Panc1 (cell line): ENCODE measurements around the gene SLC25A24. TPM values are rescaled to one million over a fixed set of nuclear protein-coding genes. Genes with fewer than 3 reads are reported as not detected.
"Not testable (repeated sequence)": the region's sequence is repeated elsewhere in the genome, so short reads cannot be mapped to it uniquely, and the experiment has no call there.

Experiments used
- ATAC-seq: fragments of 200-7000 bp; cut with Tn5 transposase; 2 replicates; pipeline ENCODE4 v1.9.1; 2020; ENCODE audit warnings: mild to moderate bottlenecking, moderate library complexity
- Bru-seq: library from RNA; stranded (reverse); fragments of 400-500 nt; gene quantifications from one replicate; lab custom pipeline; 2021; lab: Mats Ljungman, UMichigan
- BruChase-seq, 2 experiments: library from RNA; stranded (reverse); fragments of 400-500 nt; gene quantifications; one replicate each; lab custom pipeline; 2021; lab: Mats Ljungman, UMichigan
- BruUV-seq: library from RNA; stranded (reverse); fragments of 400-500 nt; replicated peaks from 2 replicates; lab custom pipeline; 2021; lab: Mats Ljungman, UMichigan
- CTCF ChIA-PET: fragments of 300-600 bp; sonication (Branson Sonifier 250); formaldehyde crosslinking; loops from one replicate; lab custom pipeline; 2022; ENCODE audit warnings: antibody characterized with exemption; lab: Charles Lee
- POLR2A ChIA-PET: fragments of 300-600 bp; sonication (Branson Sonifier 250); formaldehyde crosslinking; loops from one replicate; lab custom pipeline; 2022; ENCODE audit warnings: antibody characterized with exemption; lab: Charles Lee
- DNase-seq: peaks from one replicate; pipeline ENCODE4 v3.0.0-alpha.2; 2010; ENCODE audit warnings: low read depth, low spot score
- H3K27ac ChIP-seq: 2 replicates; pipeline ENCODE4 v1.5.1; 2011; ENCODE audit warnings: mild to moderate bottlenecking, low read length, inconsistent platforms
- H3K27me3 ChIP-seq: fragments of 200-500 bp; sonication (Bioruptor generic); 2 replicates; pipeline ENCODE4 v1.6.0; 2014; ENCODE audit warnings: low read length, inconsistent platforms; ENCODE audit not compliant: control insufficient read depth, insufficient read depth
- H3K36me3 ChIP-seq: fragments of 200-500 bp; sonication (Bioruptor generic); 2 replicates; pipeline ENCODE4 v1.5.1; 2014; ENCODE audit warnings: inconsistent platforms, mild to moderate bottlenecking, low read length, moderate library complexity; ENCODE audit not compliant: control insufficient read depth, insufficient read depth
- H3K4me1 ChIP-seq: 2 replicates; pipeline ENCODE4 v1.5.1; 2011; ENCODE audit warnings: inconsistent platforms, mild to moderate bottlenecking, low read length, moderate library complexity; ENCODE audit not compliant: control insufficient read depth, insufficient read depth
- H3K4me3 ChIP-seq, 2 experiments: 2 replicates each; pipeline ENCODE4 v1.5.1; 2011 to 2012; ENCODE audit warnings: low read depth in 2 of 2, low read length in 2 of 2, mild to moderate bottlenecking in 2 of 2, inconsistent platforms in 1 of 2, moderate library complexity in 1 of 2
- H3K9me3 ChIP-seq: fragments of 200-500 bp; sonication (Bioruptor generic); 2 replicates; pipeline ENCODE4 v1.5.1; 2014; ENCODE audit warnings: low read depth, mild to moderate bottlenecking, inconsistent platforms, low read length, moderate library complexity; ENCODE audit not compliant: control insufficient read depth, insufficient read depth
- REST ChIP-seq, 2 experiments: IDR thresholded peaks; 2 replicates each; pipeline ENCODE4 v1.6.1; 2011 to 2012; ENCODE audit warnings: low read depth in 2 of 2, control low read depth in 1 of 2, low read length in 1 of 2, mild to moderate bottlenecking in 1 of 2, moderate library complexity in 1 of 2; ENCODE audit not compliant: insufficient read depth in 1 of 2
- SIN3A ChIP-seq: IDR thresholded peaks from 2 replicates; pipeline ENCODE4 v1.6.1; 2012; ENCODE audit warnings: low read depth, mild to moderate bottlenecking, low read length, moderate library complexity, borderline replicate concordance; ENCODE audit not compliant: insufficient read depth
- in situ Hi-C: cut with HindIII; loops from 2 replicates; pipeline ENCODE4 v1.10.0; 2016; ENCODE audit warnings: low sequenced_read_pairs, low pct_unique_long_range_greater_than_20kb
- intact Hi-C: fragments of 100-400 bp; cut with micrococcal nuclease; formaldehyde crosslinking; loops from one replicate; pipeline ENCODE4 v1.10.0; 2022; ENCODE audit not compliant: unreplicated experiment
- long read RNA-seq: library from polyadenylated mRNA; unstranded; transcript quantifications from one replicate; pipeline ENCODE4 v2.0.0, GENCODE V29; 2021; ENCODE audit not compliant: unreplicated experiment
- polyA plus RNA-seq: library from polyadenylated mRNA; unstranded; fragments of >200 nt; gene quantifications from one replicate; pipeline ENCODE4 v1.2.1, GENCODE V29; 2012; ENCODE audit warnings: missing spikeins; ENCODE audit not compliant: insufficient read length
- total RNA-seq: library from RNA; stranded (reverse); gene quantifications from one replicate; pipeline ENCODE4 v1.2.1, GENCODE V29; 2021; ENCODE audit not compliant: unreplicated experiment

SLC25A24 gene
- total RNA-seq (31.8 TPM), Bru-seq, nascent RNA (percentile 86 among the genes with signal in this experiment), BruChase-seq, experiment 1, labeled RNA remaining after a 2-hour chase (percentile 81 among the genes with signal in this experiment), BruChase-seq, experiment 2, labeled RNA remaining after a 6-hour chase (percentile 87 among the genes with signal in this experiment)
- polyA plus RNA-seq = 15.3 TPM
- long read RNA-seq, full-length matches to known transcripts = 109 of 125 reads
- long read RNA-seq, partial matches to known transcripts = 3 of 125 reads
- long read RNA-seq, other reads (novel, unspliced or antisense) = 13 of 125 reads

GRCh38 chr1:108199781-108200686 is at the start of gene SLC25A24:
SLC25A24 (minus strand) TSS chr1:108200343; CDS start chr1:108200138, 205 bp downstream.
- peak; percentile 99 for ATAC-seq
- intact Hi-C loops (no loop called here), in situ Hi-C loops (no loop called here)
- Histone ChIP-seq H3K36me3 (peaks cover 2% of the 10 kb centered on the region; the same call in 1 of the 2 replicates), H3K27ac (peak within 1 kb of the TSS; percentile 86), H3K27me3 (no peaks in the 10 kb centered on the region), H3K4me1 (peaks cover 9% of the 10 kb centered on the region), H3K4me3 (peak within 1 kb of the TSS; percentile 88 to 90), H3K9me3 (no peaks in the 10 kb centered on the region)
- POLR2A ChIA-PET = interaction anchor here (0.6 kb wide), 1 partner anchor 705 kb away, joined by 3 read pairs; no protein-coding TSS in a partner anchor
- DNase-seq = no peak
- TF ChIP-seq SIN3A (0 out of 2 replicates have a peak, but pooled peaks have one; percentile 11), REST (IDR thresholded peaks at IDR 0.05; ENCODE audit: insufficient read depth in 1 of 2, low read depth in 2 of 2, low read length in 1 of 2) (no peak)
- CTCF ChIA-PET = interaction anchor here (0.7 kb wide), 1 partner anchor 731 kb away, joined by 4 read pairs; no protein-coding TSS in a partner anchor
- BruUV-seq = no TSS peak

GRCh38 chr1:108243976-108244375 is 43.8 kb upstream of the SLC25A24 start, which contains the start of gene NBPF4:
NBPF4 (minus strand) TSS chr1:108244076; CDS start chr1:108243761, 315 bp downstream.
- DNase-seq, H3K9me3 ChIP-seq, H3K4me3 ChIP-seq, BruUV-seq, intact Hi-C loops, H3K4me1 ChIP-seq, in situ Hi-C loops, POLR2A ChIA-PET, CTCF ChIA-PET, H3K27me3 ChIP-seq, H3K36me3 ChIP-seq, ATAC-seq, H3K27ac ChIP-seq: not testable (repeated sequence)

GRCh38 chr1:108239426-108239825 is 39.3 kb upstream of the SLC25A24 start:
- H3K4me1 ChIP-seq, H3K36me3 ChIP-seq, H3K4me3 ChIP-seq, ATAC-seq, POLR2A ChIA-PET, in situ Hi-C loops, DNase-seq, H3K9me3 ChIP-seq, H3K27me3 ChIP-seq, CTCF ChIA-PET, H3K27ac ChIP-seq, BruUV-seq, intact Hi-C loops: not testable (repeated sequence)

GRCh38 chr1:108235308-108235707 is 35.2 kb upstream of the SLC25A24 start:
- POLR2A ChIA-PET, ATAC-seq, H3K27me3 ChIP-seq, DNase-seq, intact Hi-C loops, H3K4me3 ChIP-seq, H3K36me3 ChIP-seq, in situ Hi-C loops, H3K4me1 ChIP-seq, BruUV-seq, CTCF ChIA-PET, H3K27ac ChIP-seq, H3K9me3 ChIP-seq: not testable (repeated sequence)

- intact Hi-C loops, DNase-seq, BruUV-seq, ATAC-seq, H3K36me3 ChIP-seq, H3K27ac ChIP-seq, H3K27me3 ChIP-seq, in situ Hi-C loops, H3K4me1 ChIP-seq, POLR2A ChIA-PET, CTCF ChIA-PET, H3K4me3 ChIP-seq, H3K9me3 ChIP-seq: not testable (repeated sequence)
These were observed 32.0 kb upstream of the SLC25A24 start for GRCh38 chr1:108232183-108232582.
